Endometrial microvascular endothelial cells (primary cell): ENCODE measurements around the gene TTLL10. TPM values are rescaled to one million over a fixed set of nuclear protein-coding genes. Genes with fewer than 3 reads are reported as not detected.

Experiments
- in situ Hi-C: cut with HindIII; loops from 2 replicates; pipeline ENCODE4 v1.10.0; 2017; ENCODE audit warnings: low sequenced_read_pairs, low pct_unique_long_range_greater_than_20kb; ENCODE audit errors: inconsistent ontology term
- total RNA-seq: library from RNA; depleted of rRNA; stranded (reverse); fragments of >200 nt; gene quantifications from one replicate; pipeline ENCODE4 v1.2.3, GENCODE V29; 2015; ENCODE audit errors: inconsistent ontology term

Gene TTLL10
- total RNA-seq, 1 donor from 2014 or later: not detected

DNA sequence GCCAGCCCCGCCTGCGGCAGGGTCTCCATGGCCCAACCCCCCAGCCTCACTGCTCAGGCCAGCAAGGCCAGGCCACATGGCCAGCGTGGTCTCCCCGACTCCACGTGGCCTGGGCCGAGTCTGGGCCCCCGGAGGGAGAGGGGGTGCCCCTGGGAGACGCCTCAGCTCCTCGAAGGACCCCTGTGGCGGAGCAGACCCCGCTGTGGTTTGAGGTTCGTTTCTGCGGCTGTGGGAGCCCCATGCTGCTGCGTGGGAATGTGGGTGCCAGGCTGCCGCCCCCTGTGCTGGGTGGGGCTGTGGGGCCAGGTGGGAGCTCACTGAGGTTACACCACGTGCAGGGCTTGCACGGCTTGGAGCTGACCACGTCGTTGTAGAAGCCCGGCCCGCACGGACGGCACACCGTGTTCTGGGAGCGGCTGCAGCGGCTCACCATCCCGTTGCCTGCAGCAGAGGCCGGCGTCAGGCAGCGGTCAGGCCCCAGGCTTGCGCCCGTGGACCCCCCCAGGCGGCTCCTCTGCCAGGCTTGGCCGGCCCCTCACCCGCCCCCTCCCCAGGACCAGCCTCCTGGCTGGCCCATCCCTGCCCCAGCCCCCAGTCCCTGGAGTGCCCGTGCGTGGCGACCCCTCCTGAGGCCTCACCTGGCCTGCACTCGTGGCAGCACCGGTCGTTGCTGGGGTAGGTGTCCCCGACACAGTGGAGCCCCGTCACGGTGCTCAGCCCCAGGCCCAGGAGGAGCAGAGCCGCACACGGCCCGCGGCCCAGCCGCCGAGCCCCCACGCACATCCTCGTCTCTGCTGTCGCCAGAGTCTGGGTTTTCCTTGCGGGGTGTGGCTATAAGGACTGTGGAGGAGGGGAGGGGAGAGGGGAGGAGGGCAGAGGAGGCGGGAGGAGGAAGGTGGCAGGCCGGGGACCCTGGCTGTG is 39.9 kb downstream of the TTLL10 start, which contains the start of gene TNFRSF4:
Gene TNFRSF4 (minus strand): TSS at position 809 of the 921 bp plus-strand sequence. CDS start 26 bp downstream, at position 783.
- in situ Hi-C loops: no loop called here

DNA sequence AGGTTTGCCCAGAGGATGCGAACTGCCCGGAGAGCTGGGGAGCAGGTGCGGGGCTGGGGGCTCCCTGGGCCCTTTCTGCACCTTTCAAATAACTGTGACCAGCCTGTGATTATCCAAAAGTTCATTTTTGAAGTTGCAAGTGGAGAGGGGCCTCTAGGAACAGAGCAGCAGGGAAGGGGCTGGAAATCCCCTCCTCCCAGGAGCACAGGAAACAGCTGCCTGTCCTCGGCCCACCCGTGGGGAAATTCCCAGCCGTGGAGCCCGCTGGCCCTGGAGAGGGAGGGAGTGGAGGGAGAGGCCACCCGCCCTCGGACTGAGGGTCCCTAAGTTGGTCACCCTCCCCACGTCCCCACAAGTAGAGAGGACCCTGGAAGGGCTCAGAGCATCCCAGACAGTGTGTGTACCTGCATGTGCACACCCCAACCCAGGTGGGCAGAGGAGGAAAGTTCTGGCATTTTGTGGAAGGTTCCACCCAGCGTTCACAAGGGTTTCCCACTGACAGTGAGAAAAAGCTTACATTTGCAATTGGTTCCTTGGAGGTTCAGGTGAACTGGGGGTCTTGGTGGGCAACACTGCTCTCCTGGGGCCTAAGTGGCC is 41.5 kb downstream of the TTLL10 start:
- in situ Hi-C loops: no loop called here

DNA sequence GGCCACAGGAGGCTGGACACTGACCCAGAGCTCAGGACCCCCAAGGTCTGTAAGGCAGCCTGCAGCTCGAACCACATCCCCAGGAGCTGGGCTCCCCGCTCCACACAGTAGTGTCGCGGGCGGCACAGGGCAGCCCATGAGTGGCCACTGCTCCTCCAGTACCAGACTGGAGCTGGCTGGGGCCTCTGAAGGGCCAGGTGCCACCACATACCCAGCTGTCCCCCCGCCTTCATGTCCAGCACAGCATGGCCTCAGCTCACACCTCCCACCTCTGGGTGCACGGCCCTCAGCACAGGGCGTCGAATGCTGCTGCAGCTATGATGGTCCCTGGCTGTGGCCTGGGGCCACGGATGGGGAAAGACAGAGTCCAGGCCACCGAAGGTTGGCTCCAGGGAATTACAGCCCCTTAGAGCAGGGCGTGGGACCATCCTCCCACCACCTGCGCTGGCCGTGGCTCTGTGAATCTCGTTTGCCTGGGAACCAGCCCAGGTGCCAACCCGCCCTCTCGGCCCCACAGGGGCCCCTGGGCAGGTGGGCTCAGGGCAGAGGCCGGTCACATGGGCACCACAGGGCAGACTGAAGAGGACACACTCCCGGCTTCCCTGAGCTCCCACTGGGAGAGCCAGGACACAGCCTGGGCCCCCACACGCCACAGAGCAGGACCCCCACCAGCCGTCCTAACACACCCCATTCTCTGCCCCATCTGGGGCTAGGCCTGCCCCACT is 42.4 kb downstream of the TTLL10 start:
- in situ Hi-C loops: no loop called here

DNA sequence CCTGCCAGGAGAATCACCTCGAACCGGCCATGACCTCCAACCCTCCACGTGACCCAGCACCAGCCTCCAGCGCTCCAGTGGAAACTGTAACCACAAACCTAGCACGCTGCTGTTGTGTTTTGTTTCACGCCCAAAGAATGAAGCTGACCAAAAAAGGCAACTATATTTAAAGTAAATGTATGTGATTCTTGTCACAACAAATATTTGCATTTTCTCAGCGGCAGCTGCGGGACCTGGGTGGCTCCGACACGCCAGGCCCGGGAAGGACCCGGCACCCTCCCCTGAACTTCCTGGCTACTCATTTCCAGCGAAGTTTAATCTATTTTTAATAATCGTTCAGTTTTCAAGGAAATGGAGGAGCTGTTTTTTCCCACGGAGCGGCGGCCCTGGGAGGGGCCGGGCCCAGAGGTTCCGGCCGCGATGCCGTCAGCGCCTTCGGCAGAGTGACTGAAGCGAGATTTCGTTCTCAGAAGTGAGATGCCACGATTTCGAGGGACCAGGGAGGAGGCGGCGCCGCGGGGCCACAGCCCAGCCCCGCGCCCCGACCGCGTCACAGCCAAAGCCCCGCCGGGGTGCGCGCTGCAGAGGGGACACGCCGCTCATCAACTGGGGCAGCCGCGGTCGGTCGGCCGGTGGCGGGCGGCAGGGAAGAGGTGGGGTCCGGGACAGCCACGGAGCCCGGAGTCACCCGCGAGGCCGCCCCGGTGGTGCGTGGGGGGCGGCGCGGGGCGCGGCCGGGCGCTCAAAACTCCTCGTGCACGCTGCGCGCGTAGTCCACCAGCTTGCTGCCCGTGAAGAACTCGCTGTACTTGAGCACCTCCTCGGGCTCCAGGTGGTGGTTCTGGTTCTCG is 43.3 kb downstream of the TTLL10 start:
- in situ Hi-C loops: no loop called here

DNA sequence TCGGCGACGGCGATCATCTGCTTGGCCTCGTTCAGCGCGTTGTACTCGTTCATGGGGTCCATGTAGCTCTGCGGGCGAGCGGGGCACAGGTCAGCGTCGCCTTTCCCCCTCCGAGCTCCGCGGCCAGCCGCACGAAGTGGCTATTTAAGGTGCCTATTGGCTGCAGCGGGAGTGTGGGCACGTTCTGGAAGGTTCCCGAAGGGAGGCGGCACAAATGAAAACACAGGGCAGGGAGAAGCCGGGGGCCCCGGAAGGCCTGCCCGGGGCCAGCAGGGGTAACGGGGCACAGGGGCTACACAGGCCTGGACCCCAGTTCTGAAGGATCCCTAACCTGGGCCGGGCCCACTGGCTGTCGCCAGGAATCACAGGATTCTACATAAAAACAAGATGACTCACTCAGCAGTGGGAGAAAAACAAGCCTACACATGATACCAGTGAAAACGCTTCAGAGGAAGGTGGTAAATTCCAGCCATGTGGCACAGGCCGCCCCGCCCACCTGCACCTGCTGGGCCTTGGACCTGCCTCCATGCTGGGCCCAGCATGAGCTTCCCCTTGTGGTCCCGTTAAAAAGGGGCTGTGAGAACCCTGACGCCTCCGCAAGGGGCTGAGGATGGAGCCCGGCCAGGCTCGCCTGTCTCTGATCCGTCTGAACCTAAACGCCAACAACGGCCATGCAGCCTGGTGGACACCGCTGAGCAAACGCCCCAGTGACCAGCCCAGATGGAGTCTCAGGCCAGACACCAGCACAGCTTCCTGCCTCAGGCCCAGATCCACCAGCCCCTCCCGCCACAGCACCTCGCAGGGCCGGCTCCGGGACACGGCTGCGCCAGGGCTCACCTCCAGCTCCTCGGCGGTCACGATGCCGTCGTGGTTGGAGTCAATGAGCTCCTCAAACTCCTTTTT is 44.2 kb downstream of the TTLL10 start:
- in situ Hi-C loops: no loop called here

DNA sequence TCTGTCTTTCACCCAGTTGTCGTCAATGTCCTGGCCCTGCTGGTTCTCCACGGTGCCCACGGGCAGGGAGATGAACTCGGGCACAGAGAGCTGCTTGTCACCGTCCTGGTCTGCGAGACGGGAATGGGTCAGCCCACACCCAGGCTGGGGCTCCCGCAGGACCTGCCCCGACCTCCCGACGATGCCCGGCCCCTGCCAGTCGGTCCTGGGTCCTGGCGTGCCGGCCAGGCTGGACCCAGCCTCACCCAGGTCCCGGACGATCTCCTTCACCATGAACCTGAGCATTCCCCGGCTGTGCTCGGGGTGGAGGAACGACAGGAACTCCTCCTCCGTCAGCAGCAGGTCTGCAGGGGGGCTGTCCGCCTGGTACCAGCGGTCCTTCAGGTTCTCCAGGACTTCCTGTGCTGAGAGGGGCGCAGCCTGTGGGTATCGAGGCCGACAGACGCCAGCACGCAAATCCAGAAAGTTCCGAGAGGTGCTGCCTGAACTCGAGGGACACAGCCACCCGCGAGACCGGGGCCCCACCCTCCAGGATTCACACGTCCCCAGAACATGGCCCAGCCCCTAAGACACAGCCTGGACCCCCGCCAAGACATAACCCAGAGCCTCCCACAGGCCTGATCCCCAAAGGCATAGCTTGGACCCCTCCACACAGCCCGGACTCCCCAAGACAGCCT is 45.0 kb downstream of the TTLL10 start:
- in situ Hi-C loops: no loop called here

DNA sequence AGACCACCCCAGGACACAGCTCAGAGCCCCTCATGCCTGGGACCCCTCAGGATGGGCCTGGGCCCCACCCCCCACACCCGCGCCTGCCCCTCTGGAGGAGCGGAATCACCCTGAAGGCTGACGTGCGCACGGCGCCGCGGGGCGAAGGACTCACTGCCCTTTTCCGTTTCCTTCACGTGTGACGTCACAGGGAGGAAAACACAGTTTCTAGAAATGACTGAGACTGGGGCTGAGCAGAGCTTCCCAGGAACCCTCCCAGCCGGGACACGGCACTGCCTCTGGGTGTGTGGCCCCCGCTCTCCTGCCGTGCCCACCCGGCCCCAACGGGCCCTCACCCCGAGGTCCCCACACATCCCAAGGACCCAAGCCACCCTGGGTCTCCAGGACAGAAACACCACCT is 45.7 kb downstream of the TTLL10 start:
- in situ Hi-C loops: no loop called here

DNA sequence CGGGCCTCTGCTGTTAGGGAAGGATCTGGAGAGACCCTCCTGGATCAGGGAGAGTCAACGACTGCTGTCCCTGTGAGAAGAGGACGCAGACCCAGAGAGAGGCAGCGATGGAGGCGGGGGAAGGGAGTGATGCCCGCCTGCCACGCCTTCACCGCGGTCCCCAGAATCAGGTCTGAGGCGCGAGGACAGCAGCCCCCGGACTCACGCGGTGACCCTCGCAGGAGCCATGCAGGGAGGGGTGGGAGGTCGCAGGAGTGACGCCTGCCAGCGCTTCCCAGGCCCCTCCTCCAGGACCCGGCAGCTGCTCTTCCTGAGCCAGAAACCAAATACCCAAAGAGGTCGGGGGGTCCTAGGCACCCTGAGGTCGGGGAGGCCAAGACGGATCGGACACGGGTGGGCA is 46.5 kb downstream of the TTLL10 start:
- in situ Hi-C loops: no loop called here

DNA sequence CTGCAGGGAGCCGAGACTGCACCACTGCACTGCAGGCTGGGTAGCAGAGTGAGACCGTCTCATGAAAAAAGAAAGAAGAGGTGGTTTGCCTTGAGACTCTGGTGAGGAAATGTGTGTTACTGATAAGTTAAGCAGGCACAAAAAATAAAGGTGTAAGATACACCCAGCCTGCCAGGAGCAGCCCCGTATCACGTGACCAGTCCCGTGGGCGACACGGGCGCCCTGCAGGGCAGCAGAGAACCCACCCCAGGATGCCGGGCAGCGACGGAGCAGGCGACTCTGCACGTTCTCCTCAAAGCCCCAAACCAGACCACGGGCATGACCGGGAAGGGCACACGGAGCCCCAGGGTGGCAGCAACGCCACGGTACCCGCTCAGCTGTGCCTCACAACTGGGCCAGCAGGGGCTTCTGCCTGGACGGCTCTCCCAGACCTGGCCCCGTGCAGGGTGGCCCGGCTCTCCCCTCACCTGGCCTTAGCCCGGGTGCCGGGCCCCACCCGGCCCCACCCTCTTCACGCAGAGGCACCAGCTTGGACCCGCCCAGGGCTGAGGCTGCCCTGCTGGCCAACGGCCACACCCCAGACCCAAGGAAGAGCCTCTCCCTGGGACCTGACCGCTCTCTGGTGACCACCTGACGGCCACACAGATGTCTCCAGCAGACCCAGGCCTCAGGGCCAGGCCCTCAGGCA is 48.4 kb downstream of the TTLL10 start:
- in situ Hi-C loops: no loop called here

DNA sequence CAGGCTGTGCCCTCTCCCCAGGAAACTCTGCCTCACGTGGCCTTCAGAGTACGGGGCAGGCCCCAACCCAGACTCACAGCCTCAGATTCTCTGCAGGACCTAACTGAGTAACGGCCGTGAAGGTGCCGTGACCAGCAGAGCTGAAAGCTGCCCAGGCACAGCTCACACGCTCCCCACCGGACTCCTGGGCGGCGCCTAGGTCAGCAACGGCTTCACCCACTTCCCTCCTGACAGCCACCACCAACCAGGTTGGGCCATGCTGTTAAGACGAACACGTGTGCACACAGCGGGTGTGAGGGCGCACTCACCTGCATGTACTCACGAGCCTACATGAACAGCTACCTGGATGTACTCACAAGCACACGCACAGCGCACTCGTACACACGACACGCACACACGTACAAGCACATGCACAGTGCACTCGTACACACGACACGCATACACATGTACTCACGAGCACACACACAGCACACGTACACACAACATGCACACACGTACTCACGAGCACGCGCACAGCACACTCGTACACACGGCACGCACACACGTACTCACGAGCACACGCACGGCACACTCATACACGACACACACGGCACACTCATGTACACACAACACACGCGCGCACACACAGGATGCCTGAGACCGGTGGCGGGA is 49.0 kb downstream of the TTLL10 start:
- in situ Hi-C loops: no loop called here

DNA sequence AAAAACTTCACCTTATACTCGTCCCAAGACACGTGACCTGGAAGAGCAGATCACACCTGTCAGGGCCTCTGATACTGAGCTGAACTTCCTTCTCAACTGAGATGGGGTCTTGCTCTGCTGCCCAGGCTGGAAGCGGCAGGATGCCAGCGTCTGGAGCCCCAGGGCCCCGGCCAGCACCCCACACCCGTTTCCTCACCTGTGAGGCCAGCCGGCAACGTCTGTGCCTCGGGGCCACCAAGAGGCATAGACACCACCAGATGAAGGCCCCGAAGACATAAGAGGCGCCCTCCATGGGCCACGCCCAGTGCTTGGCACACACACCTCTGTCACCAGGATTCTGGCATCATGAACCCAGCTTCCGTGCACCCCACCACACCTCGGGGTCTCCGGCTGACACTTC is 49.6 kb downstream of the TTLL10 start:
- in situ Hi-C loops: no loop called here

DNA sequence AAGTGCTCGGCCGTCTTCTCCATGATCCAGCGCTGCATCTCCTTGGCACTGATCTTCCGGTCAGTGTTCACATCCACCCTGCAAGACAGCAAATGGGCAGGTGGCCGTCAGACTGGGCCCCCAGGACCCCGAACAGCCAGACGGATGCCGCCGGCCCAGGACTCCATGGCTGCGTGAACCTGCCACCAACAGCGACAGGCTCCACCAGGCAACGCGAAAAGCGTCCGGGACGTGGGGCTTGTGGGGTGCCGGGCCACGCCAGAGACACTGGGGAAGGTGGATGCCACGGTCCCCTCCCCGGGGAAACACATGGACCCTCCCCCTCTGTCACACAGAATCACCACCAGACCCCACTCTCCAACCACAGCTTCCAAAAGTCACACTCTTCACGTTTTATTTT is 50.2 kb downstream of the TTLL10 start:
- in situ Hi-C loops: no loop called here

DNA sequence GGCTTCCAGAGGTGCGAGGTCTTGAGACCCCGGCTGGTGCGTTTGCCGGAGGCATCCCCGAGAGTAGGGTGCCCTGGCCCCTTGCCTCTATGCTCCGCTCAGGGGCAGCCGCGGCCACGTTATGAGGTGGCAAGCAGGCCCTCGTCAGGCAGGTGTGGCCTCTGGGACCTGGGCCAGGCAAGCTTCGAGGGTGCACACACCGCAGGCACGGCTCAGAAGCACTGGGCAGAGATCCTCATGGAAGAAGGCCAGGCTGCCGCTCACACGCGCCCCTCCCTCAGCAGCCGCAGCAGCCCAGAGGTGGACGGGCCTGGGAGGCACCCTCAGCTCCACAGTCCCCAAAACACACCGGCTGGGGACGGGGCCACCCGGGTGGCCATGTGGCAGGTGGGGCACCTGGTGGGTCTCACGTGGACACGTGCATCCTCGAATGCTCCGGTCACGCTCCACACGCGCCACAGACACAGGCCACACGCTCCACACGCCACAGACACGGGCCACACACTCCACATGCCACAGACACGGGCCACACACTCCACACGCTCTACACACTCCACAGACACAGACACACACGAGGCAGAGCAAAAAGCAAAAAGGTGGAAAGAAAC is 51.7 kb downstream of the TTLL10 start:
- in situ Hi-C loops: no loop called here

DNA sequence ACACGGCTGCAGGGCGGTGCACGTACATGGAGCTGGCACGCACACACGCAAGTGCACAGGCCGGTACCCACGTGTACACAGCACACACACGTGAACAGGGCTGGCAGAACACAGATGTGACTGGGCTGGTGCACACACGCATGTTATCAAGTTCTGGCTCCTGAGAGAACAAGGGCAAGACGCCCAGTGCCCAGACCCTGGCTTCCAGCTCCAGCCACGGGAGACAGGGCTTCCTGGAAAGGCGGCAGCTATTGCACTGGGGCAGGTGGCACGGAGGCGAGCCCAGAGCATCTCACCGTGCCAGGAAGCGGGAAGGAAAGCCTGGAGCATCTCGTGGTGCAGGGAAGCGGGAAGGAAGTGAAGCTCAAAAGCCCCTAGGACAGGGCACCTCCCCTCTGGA is 52.2 kb downstream of the TTLL10 start:
- in situ Hi-C loops: no loop called here

DNA sequence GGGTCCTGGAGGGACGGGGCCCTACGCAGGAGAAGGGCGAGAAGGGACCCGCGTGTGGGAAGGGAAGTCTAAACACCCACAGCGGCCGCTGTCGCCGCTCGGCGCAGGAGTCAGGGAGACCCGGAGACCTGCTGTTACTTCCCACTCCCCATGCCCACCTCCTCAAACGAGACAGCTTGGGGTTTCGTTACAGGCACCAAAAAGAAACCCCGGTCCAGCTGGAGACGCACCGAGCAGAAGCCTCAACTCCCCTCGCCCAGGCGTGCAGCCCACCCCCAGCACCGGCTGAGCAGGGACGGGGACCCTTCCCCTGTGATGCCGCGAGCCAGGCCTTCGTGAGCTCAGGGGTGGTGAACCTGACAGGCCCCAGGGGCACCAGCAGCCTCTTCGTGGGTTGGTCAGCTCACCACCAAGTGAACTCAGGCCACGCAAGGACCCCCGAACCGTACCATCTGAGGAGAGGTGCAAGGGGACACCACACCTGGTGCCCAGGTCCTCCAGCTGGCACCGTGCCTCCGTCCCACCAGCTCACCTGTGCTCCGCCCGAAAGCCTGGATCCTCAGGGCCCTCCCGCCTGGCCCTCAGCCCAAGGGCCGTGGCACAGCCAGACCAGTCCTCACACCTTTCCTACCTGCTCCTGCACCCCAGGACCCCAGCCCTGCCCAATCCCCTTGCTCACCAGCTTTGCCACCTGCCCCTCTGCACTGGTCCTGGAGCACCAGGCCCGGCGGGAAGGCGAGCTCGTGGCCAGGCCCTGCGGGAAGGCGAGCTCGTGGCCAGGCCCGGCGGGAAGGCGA is 53.1 kb downstream of the TTLL10 start:
- in situ Hi-C loops: no loop called here
